ENCODE results near the gene RAB27B.
A peak's percentile ranks its signal among the peaks of the same experiment; 100 is the strongest.
"Not testable (repeated sequence)": the region's sequence is repeated elsewhere in the genome, so short reads cannot be mapped to it uniquely, and the experiment has no call there.

The RAB27B gene, protein sequence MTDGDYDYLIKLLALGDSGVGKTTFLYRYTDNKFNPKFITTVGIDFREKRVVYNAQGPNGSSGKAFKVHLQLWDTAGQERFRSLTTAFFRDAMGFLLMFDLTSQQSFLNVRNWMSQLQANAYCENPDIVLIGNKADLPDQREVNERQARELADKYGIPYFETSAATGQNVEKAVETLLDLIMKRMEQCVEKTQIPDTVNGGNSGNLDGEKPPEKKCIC

DNA sequence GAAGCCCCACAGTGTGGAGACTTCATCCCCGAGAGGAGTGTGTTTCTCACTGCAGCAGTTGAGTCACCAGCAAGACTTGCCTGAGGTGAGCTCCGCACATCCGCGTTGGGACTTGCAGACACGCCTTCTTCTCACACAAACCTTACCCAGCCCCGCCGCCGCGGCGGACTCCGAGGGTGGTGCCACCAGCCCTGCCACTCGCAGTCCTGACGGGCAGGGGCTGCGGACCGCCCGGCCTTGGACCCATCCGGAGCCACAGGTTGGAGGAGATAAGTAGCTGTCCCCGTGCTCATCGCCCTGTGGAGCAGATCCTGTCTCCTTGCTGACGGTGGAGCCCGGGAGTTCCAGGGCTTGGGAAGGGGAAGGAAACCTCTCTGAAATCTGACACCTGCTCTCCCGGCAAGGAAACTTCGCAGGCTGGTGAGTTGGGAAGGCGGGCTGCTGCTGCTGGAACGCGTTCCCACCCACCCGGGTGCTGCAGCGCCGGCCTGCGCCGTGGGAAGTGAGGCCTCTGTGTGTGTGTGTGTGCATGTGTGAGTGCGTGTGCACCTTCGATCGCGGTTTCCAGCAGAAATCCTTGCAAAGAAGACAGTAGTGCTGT, at the start of gene RAB27B:
Gene RAB27B, plus strand, starts transcription at position 197 of the 601 bp plus-strand sequence. CDS start 49,109 bp downstream, outside the sequence.
- peak; percentile 9 for DNase-seq

DNA sequence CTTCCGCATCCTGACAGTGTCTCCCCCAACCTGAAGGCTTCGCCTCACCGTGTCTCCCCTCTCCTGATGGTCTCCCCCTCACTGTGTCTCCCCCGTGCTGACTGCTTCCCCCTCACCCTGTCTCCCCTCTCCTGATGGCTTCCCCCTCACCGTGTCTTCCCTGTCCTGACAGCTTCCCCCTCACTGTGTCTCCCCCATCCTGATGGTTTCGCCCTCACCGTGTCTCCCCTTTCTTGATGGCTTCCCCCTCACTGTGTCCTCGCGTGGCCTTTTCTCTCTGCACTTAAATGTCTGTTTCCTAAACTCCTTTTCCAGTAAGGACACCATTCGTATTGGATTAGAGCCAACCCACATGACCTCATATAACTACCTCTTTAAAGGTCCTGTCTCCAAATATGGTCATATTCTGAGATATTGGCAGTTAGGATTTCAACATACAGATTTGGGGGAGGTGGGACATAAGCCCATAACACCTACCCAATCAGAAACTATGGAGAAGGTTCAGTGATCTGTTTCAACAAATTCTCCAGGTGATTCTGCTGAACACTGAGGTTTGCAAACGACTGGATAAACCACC, 47.9 kb upstream of the RAB27B start:
- DNase-seq, result no peak

DNA sequence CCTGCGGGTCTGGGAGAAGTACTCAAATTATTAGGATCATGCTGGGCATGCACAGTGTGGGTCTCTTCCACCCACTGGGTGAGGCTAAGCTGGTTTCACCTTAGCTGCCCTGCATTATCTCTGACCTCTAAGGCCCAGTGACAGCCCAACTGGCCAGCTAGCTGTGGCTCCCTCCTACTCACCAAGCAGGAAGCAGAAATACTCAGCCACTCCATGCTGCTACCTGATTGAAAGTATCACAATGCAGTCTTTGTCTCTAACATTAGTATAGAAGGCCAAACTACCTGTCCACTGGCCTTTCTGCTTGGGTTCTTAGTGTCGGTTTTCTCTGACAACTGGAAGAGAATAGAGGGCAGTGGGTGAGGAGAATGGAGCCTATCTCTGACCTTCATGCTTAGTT, 47.3 kb upstream of the RAB27B start:
- DNase-seq, result no peak

DNA sequence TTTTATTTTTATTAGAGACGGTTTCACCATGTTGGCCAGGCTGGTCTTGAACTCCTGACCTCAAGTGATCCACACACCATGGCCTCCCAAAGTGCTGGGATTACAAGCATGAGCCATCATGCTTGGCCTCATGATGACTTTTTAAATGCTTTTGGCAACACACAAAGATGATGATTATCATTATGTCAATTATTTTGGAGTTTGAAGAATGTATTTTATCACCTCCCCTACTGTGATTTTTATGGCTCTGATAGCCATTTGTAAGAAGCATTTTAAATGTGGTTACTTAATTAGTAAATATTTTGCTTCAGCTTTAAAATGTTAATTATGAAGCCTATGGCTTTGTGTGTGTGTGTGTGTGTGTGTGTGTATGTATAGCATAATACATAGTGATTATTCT, 45.1 kb upstream of the RAB27B start:
- no peak for DNase-seq

DNA sequence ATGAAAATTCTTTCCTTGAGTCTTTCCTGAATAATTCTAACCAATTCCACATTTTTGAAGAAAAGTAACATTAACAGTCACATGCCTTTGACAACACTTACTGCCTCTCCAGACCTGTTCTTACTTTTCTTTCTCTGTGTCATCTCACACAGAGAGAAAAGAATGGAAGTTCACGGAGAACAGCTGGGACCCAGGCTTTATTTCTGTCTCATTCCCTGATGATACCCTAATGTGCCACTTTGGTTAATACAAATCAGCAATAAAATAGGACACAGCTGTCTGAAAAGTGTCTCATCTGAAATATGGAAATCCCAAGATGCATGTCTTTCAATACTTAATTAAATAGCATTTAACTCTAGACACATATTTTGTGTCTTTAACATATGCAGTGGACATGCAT, 42.1 kb upstream of the RAB27B start:
- DNase-seq, result no peak

DNA sequence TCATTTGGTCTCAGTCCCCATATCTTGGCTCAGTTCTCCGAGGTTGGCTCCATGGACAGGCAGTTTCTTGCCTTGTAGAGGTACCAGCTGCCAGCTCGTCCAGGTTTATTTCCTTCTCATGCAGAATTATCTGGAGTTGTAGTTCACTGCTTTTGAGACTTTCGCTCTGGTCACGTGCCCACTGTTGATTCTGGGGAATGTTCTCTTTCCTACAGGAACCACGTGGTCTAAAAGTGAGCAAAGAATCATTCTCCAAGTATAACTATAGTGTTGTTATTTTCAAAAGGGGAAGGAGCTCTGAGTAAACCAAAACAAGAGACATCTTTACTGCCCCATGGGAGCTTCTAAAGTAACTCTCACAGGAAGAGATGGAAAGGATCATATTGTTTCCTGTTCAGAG, 41.2 kb upstream of the RAB27B start:
- no peak for DNase-seq

DNA sequence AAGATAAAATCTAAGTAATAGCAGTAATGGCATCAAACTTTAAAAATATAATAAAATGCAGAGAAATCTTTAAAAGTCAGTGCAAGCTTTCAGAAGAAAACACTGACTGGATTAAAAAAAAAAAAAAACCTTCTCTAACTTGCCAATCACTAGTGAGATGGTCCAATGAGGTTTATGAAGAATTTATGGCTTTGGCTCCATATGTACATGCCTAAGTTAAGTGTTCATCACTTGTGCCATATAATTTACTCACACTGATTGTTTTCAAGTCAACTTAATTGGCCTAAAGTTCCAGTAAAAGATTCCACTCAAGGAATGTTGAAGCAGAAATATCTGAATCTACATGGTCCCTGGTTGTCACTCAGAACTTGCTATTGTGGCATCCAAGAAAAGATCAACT, 40.7 kb upstream of the RAB27B start:
- DNase-seq, result no peak

DNA sequence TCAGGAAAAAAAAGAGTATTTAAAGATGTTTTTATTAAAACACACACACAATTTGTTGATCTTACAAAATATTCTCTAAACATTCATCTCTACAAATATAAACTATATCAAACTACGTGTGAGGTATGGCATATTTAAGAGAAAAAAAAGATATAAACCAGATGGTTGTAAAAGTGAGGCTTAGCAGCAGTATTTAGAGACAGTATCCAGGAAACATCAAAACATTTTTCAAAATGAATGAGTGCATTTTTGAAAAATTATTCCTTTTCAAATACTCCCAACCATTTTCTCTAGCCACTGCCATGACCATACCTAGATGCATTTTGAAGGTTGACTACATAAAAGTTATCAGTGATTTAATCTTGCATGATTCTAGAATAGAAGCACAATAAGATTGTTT, 38.2 kb upstream of the RAB27B start:
- no peak for DNase-seq

DNA sequence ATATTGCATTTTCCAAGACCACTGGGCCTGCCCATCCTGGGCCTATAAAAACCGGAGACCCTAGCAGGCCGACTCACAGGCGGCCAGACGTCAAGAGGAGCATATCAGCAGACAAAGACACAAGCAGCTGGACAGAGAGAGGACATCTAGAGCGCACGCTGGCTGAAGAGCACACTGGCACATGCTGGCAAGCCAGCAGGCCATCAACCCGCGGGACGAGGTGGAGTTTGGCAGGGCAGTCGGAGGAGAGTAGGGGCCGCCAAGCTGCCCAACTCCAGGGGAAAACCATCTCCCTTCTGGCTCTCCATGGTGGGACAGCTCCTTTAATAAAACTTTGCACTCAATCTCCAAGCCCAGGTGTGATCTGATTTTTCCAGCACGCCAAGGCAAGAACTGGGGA, 36.6 kb upstream of the RAB27B start:
- DNase-seq, result no peak

DNA sequence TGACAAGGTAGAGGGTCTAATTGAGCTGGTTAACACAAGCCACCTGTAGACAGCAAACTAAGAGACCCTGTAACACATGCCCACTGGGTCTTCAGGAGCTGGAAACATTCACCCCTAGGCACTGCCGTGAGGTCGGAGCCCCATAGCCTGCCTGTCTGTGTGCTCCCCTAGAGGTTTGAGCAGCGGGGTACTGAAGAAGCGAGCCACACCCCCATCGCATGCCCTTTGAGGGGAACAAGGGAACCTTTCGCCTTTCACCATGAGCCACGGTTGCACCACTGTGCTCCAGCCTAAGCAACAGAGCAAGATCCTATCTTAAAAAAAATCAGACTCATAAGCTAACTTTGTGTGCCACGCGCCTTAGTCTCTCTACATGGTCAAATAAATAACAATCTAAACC, 36.2 kb upstream of the RAB27B start:
- no peak for DNase-seq

DNA sequence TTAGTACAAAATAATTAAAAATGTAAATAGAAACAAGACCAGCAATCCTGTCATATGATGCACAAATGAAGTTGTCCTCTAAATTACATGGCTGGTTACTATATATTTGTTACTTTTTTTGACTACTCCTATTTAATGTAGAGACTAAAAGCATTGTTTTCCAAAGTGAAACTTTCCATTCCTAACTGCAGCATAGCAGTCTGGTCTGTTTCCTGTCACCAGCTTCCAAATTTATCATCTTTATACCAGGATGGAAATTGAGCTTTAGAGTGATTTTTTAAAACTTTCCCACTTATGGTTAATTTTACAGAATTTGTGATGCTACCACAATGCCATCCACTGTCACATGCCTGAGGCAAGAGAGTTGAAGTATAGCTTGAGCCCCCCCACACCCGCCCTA, 33.5 kb upstream of the RAB27B start:
- no peak for DNase-seq

DNA sequence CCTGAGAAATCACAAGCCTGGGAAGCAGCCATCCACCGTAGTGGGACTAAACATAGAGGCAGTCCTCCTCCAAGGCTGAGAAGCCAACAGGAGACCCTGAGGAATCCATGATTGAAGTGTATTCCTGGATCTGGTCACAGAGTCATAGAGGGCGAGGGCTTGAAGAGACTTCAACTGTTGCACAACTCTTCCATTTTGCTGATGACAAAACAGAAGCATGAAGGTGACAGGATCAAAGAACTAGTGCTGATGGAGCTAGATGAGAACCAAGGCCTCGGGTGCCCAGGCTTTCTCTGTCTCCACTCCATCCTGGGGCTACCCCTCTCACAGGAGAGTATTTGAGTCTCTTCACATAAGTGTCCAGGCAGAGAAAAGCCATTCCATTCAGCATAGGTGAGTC, 30.1 kb upstream of the RAB27B start:
- no peak for DNase-seq

DNA sequence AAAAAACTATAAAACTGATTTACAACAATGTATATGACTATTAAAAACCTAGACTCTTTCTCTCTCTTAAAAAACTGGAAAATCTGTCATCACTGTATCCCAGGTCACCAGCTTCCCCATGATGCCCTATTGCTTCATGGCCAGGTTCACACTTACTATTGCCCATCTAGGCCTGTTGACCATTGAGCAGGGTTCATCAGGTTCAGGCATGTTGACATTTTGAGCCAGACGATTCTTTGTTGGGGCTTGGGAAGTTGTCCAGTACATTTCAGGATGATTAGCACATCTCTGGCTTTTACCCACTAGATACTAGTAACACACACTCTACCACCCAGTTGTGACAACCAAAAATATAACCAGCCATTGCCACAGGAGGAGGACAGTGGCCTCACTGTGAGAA, 26.9 kb upstream of the RAB27B start:
- DNase-seq, result no peak

DNA sequence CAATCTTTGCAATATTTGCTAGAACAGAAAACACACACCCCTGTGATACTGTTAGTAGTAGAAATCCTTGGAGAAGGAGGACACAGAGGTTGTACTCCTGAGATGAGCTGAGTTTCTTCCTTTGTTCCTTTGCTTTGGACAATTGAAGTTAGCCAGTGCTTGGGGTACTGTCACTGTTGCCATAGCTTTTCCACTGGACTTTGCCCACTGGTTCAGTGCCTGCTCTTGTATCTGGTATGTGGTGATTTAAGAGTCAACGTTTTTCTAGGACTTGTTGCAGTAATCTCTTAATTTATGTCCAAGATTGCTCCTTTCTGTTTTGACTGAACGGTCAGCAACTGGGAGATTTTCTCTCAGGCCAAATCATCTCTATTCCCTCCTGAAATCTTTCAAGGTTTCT, 26.1 kb upstream of the RAB27B start:
- no peak for DNase-seq

DNA sequence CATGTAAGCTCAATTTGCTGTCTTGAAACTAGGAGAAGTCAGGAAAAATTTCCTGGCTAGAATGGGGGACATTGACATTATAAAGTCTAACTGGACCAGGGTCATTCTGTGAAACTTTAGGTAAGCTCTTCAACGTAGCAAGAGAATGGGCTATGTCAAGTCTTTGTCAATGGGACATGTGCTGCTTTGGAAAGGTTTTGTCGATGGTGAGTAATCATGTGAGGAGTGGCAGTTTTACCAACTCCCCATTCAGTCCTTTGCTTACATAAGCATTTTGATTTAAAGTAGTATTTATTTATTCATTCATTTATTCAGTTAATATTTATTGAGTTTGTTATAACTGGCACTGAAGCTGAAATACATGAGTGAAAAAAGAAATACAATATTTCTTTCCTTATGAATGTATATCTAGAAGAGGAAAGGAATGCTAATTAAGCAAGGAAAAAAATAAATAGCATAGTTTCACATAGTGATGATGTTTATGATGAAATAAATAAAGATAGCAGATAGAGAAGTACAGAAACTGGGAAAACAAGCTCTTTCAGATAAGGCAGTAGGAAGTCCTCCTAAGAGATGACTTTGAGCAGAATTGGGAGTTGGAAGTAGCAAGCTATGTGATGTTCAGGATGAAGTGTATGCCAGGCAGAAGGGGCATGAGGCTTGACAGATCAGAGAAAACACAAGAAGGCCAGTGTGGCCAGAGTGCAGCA, 25.4 kb upstream of the RAB27B start:
- DNase-seq, result no peak

DNA sequence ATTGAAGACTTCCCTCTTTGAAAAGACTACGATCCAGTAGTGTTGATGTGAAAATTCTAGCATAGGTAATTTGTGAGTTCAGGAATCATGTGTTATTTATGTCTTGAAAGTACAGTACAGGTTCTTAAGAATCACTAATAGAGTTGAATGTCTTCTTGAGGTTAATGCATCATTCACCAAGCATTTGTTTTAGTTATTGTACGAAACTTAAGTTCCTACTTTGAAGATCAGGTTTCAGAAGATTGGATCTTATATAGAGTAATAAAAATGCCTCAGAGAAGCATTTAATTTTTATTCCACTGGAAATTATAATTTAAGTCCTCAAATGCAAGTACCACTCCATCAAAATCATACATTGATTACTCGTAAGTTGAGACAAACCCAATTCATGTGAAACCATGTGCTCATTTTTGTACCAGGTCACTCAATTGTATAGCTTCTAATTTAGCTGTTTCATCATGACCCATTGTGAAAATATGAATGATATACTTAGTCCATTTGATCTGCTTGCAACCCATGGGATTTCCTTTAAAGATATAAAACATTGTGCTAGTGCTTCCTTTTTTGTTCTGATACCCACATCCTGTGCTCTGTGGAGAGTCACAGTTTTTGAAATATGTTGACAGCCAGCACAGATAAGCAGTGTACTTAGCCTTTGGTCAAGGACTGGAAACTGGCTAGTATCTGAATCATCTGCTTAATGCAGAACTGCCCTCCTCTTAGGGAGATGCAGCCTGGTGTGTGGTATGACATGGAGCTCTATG, 22.5 kb upstream of the RAB27B start:
- DNase-seq, result peak; percentile 27

DNA sequence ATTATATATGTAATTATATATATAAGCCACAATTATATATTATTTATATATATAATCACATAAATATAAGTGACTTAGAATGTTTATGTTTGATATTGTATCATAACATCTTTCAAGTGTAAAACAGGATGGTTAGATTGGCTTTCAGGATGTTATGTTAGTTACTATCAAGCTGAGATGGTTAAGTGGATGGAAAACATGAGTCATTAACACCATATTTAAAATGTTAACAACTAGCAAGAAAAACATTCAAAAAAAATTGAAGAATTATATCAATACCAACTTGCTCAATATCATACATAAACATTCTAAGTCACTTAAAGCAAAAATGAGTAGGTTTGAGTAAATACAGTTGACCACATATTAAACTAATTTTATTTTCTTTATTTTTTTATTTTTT, 21.8 kb upstream of the RAB27B start:
- no peak for DNase-seq

DNA sequence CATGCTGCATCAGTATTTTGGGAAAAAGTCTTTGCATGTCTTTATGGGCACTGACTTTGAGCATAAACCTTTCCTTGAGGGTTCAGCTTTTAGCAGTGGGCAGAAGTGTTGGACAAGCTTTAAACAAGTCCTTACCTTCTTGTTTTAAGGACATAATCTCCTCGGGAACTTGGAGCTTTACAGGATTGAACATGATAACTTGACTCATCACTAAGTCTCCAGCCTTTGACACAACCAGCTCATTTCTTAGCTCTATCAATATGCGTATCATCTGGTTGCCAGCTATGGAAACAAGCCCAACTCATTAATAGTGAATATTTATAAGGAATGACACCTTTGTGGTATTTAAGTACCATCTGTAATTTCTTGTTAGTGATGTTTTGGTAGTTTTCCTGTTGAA, 21.0 kb upstream of the RAB27B start:
- no peak for DNase-seq

DNA sequence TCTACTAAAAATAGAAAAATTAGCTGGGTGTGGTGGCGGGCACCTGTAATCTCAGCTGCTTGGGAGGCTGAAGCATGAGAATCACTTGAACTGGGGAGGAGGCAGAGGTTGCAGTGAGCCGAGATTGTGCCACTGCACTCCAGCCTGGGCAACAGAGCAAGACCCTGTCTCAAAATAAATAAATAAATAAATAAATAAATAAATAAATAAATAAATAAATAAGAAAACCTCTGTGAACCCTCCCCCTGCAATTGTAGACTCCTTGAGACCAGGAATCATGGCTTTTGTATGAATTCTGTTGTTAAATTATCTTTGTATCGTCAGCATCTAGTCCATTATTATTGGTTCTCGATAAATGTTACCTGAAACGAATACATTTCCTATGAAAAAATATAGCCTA, 17.6 kb upstream of the RAB27B start:
- not testable (repeated sequence) for DNase-seq

DNA sequence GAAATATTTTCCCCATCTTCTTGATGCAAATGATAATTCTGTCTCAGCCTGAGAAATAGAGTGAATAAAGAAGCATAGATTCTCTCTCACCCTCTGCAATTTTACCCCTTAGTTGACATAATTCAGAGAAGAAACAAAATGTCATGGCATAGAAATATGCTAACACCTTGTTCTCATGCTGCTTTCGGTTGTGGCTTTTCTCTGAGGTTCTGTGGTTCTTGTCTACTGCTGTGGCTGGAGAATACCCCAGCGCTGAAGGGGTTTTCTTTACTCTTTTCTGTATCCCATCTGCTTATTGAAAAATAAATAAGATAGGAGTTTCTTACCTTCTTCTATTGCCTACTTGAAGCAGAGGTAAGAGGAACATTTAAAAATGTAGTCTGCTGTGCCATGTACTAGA, 15.4 kb upstream of the RAB27B start:
- DNase-seq, result no peak

DNA sequence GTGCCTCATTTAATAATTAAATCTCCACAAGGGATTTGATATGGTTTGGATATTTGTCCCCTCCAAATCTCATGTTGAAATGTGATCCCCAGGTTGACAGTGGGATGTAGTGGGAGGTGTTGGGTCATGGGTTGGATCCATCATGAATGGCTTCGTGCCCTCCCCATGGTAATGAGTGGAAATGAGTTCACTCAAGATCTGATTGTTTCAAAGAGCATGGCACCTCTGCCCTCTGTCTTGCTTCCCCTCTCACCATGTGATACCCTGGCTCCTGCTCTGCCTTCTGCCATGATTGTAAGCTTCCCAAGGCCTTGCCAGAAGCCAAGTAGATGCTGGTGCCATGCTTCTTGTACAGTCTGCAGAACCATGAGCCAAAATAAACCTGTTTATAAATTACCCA, 15.0 kb upstream of the RAB27B start:
- DNase-seq, result no peak

DNA sequence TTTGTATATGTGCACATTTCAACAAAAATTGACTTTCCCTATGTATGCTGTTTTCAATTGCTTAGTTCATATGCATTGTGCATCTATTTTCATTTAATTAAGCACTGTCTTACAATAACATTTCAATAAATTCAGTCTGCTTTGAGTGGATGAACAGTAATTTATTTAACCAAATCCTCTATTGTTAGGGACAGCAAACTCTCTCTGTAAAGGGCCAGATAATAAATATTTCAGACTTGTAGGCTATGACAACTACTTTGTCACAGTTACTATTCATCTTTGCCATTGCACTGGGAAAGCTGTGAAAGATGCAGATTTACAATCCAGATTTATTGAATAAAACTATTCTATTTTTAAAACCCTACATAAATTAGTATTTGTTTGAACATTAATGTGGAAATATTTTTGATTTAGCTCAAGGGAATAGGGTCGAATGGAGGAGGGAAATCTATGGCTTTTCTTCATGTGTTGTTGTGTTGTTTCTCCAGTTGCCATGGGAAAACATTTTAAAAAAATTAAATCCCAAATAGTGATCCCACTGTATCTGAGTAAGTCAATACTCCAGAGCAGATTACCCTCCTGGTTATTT, 14.2 kb upstream of the RAB27B start:
- no peak for DNase-seq

DNA sequence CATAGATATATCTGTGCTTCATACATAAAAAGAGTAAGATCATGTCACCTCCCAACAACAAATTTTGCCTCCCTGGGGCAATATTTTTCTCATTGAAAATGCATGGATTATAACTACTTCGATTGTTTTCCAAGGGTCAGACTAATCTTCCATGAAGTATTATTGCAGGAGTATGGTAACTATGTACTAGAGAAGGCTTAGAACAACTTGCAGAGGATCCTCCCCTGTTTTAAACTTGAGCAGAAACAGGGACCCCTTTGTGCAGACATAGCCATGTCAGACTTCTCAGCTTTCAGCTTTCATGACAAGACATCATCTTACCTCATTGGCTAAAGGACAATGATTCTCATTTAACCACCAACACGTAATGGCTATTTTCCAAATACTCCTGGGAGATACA, 13.2 kb upstream of the RAB27B start:
- no peak for DNase-seq
